Stimulated activated CD4-positive, alpha-beta T cell treated with anti-CD3 and anti-CD28 coated beads, Interleukin-12 subunit alpha, Interleukin-12 subunit beta, amount 100 ng/mL, for 48 hours (primary cell): Measurements from ENCODE around the gene GALNT15.

Experiments used
- DNase-seq, 3 donors: peaks; one replicate each; pipeline ENCODE4 v3.0.0-alpha.2; 2020; ENCODE audit warnings: low read depth in 2 of 3, low spot score in 1 of 3

GALNT15 gene

DNA sequence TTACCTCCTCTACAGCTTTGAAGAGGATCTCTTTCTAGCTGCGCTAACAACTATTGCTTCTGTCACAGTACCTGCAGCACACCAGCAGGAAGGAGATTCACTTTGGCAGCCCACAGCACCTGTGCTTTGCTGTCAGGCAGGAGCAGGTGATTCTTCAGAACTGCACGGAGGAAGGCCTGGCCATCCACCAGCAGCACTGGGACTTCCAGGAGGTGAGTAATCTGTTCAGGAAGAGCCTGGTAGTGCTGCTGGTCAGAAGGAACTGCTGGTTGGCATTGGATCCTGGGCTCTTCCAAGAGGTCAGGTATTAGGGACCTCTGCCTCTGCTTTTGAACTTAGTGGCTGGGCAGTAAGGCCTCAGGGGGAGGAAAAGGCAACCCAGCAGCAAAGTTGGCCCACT, 48.1 kb downstream of the GALNT15 start:
- DNase-seq, result no peak

DNA sequence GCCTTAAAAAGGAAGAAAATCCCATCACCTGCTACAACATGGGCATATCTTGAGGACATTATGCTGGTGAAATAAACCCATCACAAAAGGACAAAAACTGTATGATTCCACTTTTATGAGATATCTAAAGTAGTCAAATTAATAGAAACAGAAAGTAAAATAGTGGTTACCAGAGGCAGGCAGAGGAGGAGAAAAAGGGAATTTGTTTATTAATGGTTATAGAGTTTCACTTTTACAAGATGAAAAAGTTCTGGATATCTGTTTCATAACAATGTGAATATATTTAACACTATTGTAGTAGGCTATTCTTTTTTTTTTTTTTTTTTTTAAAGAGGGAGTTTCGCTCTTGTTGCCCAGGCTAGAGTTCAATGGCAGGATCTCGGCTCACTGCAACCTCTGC, 49.8 kb downstream of the GALNT15 start:
- DNase-seq, result no peak

DNA sequence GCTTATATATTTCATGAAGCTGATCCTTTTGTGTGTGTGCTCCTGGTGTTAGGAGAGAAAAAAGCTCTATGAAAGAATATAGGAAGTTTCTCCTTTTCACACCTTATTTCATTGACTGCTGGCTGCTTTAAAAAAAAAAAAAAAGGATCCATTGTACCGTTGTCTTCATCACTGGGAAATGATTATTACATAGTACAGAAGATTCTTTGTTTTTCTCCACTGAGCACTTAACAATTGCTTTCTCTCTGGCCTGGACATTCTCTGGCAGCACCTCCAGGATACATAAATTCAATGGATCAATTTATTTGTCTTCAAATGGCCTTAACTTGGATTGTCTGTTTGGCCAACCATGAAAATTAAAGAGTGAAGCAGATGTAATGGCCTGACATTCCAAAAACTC, 53.1 kb downstream of the GALNT15 start:
- DNase-seq, result no peak

DNA sequence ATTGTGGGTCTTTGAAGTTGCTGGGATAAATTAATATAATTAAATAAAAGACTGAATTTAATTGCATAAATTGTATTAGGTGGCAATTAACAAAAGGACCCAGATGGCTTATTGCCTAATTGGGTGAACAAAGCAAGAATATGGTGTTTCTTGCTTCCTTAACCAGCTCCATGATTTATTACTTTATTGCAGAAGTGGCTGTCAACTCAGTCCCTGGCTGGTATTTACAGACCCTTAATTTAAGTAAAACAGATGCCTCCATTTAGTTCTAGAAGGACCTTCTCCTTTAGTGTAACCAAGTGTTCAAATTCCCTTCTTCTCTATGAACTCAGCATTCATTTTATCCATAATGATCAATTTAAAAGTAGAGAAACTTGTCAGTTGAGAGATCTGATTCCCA, 55.2 kb downstream of the GALNT15 start:
- DNase-seq, result no peak

DNA sequence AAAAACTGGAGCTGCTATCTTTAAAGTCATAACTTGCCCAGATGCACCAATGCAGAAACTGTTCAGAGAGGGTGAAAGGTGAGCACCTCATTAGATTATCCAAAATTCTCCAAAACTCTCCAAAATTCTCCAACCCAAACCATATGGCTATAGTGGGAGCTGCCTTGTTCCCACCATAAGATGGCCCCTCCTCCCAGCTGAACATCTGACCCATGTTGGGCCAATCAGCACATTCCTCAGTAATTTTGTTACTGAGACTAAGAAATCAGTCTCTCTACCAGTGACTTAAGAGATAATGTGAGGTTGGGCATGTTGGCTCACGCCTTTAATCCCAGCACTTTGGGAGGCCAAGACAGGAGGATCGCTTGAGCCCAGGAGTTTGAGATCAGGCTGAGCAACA, 57.5 kb downstream of the GALNT15 start:
- no peak for DNase-seq

DNA sequence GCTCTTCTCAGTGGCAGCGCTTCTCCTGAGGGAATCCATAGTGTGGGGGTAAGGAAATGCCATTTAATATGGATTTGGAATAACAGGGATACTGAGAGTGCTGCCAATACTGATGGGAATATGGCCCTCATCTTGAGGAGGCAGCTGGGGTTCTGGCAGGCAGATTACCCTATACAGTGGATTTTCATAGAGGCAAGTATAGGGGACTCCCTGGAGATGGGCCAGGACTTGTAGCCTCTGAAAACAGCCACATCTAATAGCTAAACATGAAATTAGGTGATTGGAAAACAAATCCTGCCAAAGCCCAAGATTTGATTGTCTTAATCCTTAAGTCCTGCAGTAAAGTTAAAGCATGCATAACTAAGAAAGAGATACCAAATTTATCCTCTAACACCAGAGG, 59.3 kb downstream of the GALNT15 start:
- no peak for DNase-seq

DNA sequence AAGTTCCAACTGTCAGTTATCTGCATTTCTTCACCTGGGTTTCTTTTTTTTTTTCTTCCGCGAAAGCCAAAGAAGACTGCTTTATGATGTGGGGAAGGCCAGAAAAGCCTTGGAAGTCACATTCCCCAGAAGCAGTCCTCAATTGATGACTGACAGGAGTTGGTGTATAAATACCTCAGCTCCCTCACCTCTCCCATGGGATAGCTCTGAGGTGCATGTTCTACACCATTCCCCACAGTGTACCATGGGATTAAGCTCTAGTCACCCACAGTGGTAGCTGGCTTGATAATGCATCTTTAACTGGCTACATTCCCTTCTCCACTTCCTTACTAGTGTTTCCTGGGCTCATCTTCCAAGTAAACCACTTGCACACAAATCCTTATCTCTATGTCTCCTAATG, 59.8 kb downstream of the GALNT15 start:
- DNase-seq, result no peak

DNA sequence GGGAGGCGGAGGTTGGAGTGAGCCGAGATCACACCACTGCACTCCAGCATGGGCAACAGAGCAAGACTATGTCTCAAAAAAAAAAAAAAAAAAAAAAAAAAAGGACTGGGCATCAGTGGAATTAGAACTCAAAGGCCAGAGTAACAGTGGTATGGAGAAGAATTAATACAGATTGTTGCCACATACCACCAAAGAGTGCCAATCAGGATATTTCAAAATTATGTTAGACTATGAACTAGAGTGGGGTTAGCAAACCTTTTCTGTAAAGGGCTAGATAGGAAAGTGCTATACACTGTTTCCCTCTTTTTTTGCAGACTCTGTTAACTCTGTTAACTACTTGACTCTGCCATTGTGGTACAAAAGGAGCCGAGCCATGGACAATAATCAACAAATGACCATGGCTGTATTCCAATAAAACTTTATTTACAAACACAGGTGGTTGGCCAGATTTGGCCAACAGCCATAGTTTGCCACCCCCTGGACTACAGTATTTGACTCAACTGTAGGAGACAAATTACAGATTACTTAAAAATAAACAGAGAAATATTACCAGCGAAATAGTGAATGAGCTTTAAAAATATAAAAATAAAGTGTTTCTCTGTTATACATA, 61.7 kb downstream of the GALNT15 start:
- DNase-seq, result no peak

DNA sequence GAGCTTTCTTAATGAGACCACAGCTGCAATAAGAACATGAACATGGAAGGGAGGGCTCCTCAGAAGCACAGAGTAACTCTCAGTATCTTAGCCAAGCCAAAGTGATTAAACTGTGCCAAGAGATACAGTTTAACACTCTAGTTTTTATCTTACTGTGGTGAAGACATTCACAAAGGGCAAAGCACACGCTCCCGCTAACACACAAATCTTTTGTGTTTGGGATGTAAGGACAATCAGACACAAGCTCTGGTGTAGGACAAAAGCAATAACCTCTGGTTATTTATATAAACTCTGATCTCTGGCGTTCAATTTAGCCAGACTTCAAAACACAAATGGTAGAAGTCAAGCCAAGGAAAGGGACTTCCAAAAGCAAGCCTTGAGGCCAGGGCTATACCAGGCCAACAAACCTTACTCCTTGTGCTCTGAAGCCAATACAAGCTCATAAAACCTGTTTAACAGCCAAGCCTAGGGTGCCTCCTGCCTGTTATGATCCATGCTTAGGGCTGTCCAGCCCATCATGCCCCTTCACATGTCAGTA, 62.4 kb downstream of the GALNT15 start:
- no peak for DNase-seq

DNA sequence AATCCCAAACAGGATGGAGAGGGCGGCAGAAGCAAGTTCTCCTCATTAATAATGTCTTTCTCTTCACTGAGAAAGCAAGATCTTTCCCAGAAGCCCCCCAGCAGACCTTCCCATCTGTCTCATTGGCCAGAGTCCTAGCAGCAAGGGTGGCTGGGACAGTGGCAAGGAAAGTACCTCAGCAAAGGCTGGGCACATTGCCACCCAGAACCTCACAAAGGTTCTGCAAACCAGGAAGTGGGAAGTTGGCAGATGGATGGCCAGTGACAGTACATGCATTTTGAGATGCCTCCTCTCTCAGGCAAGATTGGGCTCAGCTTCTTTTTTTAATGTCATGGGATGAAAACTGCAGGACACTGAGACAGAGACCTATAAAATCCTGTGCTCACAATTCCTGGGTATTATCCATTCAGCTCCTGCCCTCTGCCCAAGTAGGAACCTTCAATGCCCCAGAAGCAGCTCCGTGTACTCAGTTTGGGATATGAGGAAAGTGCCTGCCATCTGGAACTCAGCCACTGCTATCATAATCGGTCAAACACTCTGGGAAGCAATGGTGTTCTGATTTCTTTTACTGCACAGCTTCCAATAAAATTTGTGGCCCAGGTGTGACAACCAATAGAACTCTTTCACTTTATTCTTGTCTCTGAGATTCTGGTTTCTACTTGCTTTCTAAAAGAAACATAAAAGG, 64.7 kb downstream of the GALNT15 start:
- DNase-seq, result no peak

DNA sequence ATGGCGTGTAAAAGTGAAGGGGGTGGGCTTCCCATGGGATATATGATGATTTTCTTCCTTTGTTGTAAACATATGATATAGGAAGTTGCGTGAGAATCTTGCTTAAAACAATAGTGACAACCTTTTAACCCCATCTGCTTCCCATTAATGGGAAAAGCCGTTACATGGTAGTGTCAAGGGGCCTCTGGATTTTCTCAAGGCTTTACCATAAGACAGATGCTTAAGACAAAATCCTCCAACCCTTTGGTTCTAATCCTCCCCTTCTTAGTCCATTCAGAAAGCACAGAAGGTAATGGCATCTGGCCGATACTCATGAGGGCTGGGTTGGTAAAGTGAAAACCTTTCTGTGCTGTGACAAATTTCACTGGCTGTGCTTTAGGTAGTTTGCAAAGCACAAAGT, 65.3 kb downstream of the GALNT15 start:
- no peak for DNase-seq

DNA sequence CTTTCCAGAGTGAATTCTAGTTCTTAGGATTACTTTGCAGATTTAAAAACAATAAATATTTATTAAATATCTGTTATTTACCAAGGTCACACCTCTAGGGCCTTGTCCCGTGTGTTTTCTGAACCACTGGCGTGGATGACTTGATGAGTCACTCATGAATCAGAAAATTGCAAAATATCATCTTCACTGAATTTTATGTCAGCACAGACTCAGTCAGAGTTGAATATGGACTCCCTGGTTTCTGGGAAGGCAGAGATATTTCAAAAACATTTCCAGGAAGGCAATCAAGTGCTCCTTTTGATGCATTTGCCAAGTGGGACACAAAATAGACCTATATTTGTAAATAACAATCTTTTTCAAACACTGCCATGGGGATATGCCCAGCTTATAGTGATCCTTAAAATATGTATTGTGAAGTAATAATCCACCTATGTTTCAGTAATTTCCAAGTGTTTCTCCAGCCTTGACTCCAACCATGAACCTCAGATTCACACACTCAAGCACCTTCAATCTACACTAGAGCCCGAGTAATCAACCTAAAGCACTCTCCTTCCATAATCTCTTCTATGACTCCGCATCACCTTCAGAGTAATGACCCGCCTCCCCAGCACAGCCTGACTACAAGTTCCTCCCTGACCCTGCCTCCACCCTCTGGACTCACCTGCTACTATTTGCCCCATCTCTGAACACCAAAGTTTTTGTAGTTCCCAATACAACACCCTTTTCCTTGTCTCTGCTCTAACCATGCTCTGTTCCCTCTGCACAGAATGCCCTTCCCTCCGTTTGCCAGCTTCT, 65.9 kb downstream of the GALNT15 start:
- no peak for DNase-seq

DNA sequence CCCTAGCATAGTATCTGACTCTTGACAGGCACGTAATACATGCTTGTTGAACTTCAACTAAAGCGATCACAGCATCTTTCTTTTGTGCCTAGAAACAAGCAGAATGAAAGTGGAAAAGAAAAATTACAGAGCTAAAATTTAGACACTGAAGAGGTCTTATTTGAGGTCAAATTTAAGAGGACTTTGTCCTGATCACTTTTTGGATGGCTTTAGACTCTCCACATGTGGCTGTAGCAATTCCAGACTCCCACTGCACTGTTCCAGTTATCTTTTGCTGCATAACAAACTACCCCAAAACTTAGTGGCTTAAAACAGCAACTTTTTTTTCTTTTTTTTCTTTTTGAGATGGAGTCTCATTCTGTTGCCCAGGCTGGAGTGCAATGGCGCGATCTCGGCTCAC, 66.7 kb downstream of the GALNT15 start:
- DNase-seq, result no peak

DNA sequence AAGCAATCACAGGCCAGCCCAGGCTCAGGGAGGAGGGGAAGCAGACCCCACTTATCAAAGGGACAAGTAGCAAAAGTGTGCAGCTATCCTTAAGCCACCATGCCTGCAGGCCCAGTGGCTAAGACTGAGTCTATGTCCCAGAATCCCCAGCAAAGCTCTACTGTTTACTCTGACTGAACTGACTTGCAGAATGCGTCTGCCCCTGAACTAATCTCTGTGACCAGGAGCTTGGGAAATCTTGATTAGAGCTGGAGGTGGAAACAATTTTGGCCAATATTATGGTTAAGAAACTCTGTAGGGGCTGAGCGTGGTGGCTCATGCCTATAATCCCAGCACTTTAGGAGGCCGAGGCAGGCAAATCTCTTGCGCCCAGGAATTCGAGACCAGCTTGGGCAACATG, 67.7 kb downstream of the GALNT15 start:
- no peak for DNase-seq

DNA sequence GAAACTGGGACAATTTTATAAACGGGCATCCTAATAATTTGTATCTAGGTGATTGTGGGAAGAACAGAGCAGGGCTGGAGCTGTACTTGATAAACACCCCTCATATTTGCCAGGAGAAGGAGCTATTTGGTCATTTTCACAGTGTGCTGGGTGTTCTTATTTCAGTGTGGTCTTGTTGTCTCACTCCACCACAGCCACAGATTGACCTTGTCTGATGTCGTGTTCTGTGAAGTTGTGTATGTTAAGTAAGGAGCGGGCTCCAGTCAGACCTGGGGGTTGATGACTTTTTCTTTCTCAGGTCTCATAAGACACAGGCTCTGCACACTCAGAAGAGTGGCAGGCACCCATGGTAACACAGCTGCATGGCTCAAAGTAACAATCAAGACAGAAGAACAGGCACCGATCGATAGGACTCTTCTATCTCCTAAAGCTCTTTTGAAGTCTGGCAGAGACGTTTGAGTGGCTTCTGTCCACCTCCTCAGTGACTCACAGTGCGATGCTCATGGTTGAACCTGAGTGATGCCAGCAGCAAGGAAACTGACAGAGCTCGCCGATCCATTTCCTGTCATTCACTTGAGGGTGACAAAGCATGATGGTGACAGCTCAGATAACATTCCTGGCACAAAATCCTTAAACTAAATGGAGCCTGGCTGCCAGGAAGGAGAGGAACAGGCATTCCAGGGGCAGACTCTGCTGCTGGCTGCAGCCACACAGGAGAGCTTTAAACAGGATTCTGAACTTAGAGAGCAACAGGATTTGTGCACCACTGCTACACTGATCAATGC, 69.4 kb downstream of the GALNT15 start:
- no peak for DNase-seq

DNA sequence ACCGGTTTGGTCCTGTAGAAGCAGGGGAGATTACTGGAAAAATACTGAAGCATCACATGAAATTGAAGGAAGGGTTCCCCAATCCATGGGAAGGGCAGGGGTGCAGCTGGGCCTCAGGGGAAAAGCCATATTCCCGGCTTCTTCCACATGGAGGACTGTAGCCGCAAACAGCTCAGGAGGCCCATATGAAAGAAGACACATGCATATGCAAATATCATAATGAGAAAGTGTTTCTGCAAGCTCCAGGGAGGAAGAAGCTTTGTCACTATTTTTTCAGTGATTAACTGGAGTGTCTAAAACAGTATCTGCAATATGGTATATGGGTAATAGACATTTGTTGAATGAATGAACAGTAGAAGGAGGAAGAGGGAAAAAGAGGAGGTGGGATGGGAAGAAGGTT, 71.1 kb downstream of the GALNT15 start:
- no peak for DNase-seq

DNA sequence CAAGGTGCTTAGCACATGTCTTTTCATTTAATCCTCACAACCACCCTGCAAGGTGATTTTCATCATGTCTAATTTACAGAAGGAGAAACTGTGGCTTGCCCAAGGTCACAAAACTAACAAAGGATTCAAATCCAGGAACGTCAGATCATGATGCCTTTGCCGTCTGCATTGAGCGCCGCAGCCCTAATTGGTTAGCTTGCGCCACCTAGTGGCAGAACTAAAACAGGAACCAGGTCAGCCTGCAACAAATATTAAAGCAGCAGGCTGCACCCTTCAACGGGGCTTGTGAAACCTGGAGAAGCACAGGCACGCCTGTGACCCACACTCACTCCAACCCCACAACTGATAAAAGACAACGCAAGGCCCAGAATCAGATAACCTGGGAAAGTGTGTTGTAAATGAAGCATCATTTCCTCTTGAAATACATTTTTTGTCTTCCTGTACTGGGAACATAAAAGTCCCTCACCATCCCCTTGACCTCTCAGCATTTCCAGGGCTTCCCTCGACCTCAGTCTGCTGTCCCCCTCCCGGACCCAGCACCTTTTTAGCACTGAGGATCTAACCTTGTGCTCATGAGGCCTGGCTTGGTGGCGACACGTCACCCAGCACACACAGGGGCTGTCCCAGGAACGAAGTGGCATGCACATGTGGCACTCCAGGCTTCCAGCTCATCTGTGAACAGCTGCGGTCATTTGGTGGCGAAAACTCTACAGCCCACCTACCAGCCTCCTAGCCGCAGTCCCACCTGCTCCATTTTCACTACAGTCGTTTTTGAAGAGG, 73.0 kb downstream of the GALNT15 start:
- DNase-seq, result peak; percentile 60 to 80 (median 63)

DNA sequence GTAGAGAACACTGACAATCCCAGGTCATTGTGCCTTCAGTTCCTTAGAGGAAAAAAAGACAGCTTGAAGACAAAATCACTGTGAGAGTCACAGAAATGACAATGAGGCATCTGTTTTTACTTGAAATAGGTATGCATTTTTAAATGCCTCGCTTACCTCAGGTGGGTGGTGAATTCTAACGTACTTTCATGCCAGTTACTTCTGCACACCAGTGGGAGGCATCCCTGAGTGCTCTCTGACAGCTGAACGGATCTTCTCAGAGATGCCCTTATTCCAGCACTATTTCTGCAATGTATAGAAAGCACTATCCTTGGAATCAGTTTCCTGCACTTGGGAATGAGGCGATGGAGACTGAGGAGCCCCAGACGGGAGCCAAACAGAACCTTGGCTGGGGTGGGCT, 74.1 kb downstream of the GALNT15 start:
- DNase-seq, result no peak

DNA sequence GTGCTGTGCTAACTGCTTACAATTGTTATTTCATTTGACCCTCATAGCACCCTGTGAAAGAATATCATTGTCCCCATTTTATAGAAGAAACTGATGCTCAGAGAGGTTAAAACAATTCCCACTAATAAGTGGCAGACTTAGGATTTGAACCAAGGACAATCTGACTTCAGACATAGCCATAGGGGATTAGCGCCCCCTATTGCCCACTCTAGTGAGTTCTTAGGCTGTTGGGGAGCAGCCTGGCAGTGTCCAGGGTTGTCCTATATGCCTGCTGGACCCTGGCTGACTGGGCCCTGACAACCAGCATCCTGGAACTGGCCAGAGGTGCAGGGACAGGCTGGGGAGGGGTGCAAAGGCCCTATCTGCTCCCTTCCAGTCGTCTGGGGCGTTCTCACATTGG, 74.9 kb downstream of the GALNT15 start:
- DNase-seq, result peak in 1 of 3 donors; percentile 8

DNA sequence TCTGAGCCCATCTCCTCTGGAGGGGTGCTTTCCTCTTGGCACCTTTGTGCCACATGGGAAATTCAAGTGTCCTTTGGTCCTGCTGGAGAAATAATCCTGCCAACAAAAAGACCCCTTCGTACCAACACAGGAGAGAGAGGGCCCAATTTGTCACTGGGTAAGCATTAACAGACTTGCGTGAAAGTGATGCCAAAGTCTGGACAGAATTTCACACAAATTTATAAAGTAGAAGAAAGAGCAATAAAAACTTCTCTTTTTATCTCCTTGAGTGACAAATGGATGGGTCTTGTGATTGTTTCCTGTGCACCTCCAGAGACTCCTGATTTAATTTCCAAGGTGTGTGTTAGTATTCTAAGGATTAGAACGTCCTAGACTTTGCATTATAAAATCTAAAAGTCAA, 75.4 kb downstream of the GALNT15 start:
- no peak for DNase-seq
